GM12892 (cell line): ENCODE results near the gene KCNMB1.

Experiments used
- POLR2A ChIP-seq: IDR thresholded peaks from 2 replicates; pipeline ENCODE4 v1.6.1; 2011; ENCODE audit warnings: low read depth, low read length, control low read depth
- POLR2AphosphoS5 ChIP-seq: IDR thresholded peaks from 2 replicates; pipeline ENCODE4 v1.6.1; 2011; ENCODE audit warnings: low read depth, low read length, control low read depth
- TAF1 ChIP-seq: IDR thresholded peaks from 2 replicates; pipeline ENCODE4 v1.6.1; 2011; ENCODE audit warnings: low read depth, mild to moderate bottlenecking, control low read depth, low read length, borderline replicate concordance

- no peak for TF ChIP-seq POLR2A
- no peak for TF ChIP-seq POLR2AphosphoS5
- TF ChIP-seq TAF1 = no peak
Observed at GRCh38 chr5:170387775-170388639, 1.2 kb downstream of the KCNMB1 start.
